Measurements from ENCODE around the gene NARS2. TPM values are rescaled to one million over a fixed set of nuclear protein-coding genes. Genes with fewer than 3 reads are reported as not detected.

The NARS2 gene
- total and polyA plus RNA-seq, 5 experiments from 2014 or later: 9.8 to 17.9 (median 16.1) TPM

- Mint-ChIP-seq H3K27me3 (no peaks in the 10 kb centered on the region), H3K36me3 (peaks cover 0 to 4% (median 0%) of the 10 kb centered on the region in 3 donors), H3K27ac (no peak overlapping the region), H3K4me1 (peaks cover 10 to 28% (median 11%) of the 10 kb centered on the region in 4 donors), H3K9me3 (no peaks in the 10 kb centered on the region), H3K4me3 (no peak overlapping the region)
- POLR2A ChIA-PET: no interaction called here
- DNase-seq (no peak), ATAC-seq (no peak)
These were observed 74.7 kb downstream of the NARS2 start for GRCh38 chr11:78499971-78500370.

DNA sequence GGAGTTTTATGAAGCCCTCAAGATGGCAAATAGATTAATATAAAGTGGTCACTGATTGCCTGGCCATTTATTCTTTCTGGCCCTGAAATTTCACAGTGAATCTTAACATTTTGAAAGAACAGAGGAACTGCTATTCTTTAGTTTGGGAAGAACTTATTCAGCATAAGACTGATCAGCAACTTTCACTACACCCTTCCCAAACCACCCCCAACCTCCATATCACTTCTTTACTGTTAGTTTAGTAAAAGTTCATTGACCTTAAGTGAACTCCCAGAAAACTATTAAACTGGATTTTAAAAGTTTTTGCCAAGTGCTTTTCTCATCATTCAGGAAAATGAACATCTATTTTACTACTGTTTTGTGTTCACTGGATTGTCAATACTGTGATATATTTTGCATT lies 77.4 kb downstream of the NARS2 start:
- no peak for DNase-seq
- H3K27me3 Mint-ChIP-seq: no peaks in the 10 kb centered on the region
- no peak overlapping the region for H3K4me3 Mint-ChIP-seq
- POLR2A ChIA-PET: no interaction called here
- no peaks in the 10 kb centered on the region for H3K9me3 Mint-ChIP-seq
- no peak for ATAC-seq
- no peak overlapping the region for H3K27ac Mint-ChIP-seq
- H3K4me1 Mint-ChIP-seq: peaks cover 0 to 14% (median 6%) of the 10 kb centered on the region in 4 donors
- peaks cover 0 to 10% (median 7%) of the 10 kb centered on the region in 3 donors for H3K36me3 Mint-ChIP-seq

GRCh38 chr11:78493413-78493975 lies 81.2 kb downstream of the NARS2 start:
- DNase-seq (no peak), ATAC-seq (no peak)
- POLR2A ChIA-PET: no interaction called here
- Mint-ChIP-seq H3K36me3 (peaks cover 0 to 36% (median 21%) of the 10 kb centered on the region in 3 donors), H3K4me1 (peaks cover 0 to 14% (median 6%) of the 10 kb centered on the region in 4 donors), H3K27ac (no peak overlapping the region), H3K27me3 (no peaks in the 10 kb centered on the region), H3K9me3 (no peaks in the 10 kb centered on the region), H3K4me3 (no peak overlapping the region)

- POLR2A ChIA-PET: no interaction called here
- Mint-ChIP-seq H3K4me1 (peaks cover 0 to 14% (median 4%) of the 10 kb centered on the region in 4 donors), H3K4me3 (no peak overlapping the region), H3K27me3 (no peaks in the 10 kb centered on the region), H3K36me3 (peaks cover 0 to 41% (median 26%) of the 10 kb centered on the region in 3 donors), H3K9me3 (no peaks in the 10 kb centered on the region), H3K27ac (no peak overlapping the region)
- no peak for DNase-seq
- ATAC-seq: no peak
These were observed 81.7 kb downstream of the NARS2 start for GRCh38 chr11:78492973-78493372.

DNA sequence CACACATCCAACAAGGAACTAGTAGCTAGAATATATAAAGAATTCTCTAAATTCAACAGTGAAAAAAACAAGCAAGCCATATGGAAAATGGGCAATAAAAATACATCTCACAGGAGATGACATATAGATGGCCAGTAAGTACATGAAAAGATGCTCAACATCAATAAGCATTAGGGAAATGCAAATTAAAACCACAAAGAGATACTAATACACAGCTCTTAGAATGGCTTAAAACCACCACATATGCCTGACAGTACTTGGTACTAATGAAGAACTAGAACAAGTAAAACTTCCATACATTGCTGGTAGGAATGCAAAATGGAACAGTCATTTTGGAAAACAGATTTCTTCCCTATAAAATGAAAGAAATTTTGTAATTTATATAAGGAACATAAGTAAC lies 85.5 kb downstream of the NARS2 start:
- H3K27me3 Mint-ChIP-seq: no peaks in the 10 kb centered on the region
- no peak for DNase-seq
- H3K4me1 Mint-ChIP-seq: peaks cover 0 to 4% (median 0%) of the 10 kb centered on the region in 4 donors
- POLR2A ChIA-PET: no interaction called here
- ATAC-seq: no peak
- peaks cover 9 to 72% (median 55%) of the 10 kb centered on the region in 3 donors for H3K36me3 Mint-ChIP-seq
- no peak overlapping the region for H3K27ac Mint-ChIP-seq
- H3K9me3 Mint-ChIP-seq: peaks cover 0 to 3% (median 0%) of the 10 kb centered on the region in 9 donors
- H3K4me3 Mint-ChIP-seq: no peak overlapping the region

DNA sequence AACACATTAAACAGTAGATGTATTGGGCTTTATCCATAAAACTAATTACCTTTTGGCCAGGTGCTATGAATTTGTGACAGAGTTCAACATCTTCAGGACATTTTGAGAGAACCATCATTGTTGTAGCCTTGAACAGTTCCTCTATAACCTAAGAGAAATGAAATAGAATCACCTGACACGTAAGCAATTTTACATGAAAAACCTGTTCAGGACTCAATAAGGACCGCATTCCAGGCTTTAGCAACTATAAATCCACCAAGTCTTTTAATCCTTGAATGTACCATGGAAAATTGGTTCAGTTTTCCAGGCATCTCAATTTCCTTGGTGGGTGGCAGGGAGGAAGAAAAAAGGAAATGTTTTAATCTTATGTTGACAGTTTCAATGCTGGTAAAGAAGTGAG lies 96.1 kb downstream of the NARS2 start:
- Mint-ChIP-seq H3K4me3 (no peak overlapping the region), H3K9me3 (no peaks in the 10 kb centered on the region), H3K4me1 (peaks cover 0 to 9% (median 2%) of the 10 kb centered on the region in 4 donors), H3K27ac (peak overlapping the region in 1 of 10 donors; percentile 47), H3K27me3 (no peaks in the 10 kb centered on the region), H3K36me3 (peaks cover 15 to 61% (median 34%) of the 10 kb centered on the region in 3 donors)
- no peak for DNase-seq
- no peak for ATAC-seq
- POLR2A ChIA-PET: no interaction called here

DNA sequence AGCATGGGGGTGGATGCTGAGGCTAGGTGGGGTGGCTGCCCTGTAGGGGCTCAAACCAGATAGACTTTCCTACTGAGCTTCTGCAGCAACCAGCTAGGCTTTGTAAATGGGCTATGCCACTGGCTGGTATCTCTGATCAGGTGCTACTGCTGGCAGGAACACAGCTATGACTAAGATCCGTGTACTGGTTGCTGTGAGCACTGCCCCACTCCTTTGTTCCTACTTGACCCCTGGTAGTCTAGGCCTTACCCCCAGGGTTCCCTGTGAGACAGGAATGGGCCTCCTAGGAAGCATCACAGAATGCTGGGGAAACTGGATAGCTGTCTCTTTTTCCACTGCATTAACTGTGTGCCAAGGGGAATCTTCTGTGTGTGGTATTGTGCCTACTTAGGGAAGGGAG lies 98.6 kb downstream of the NARS2 start:
- no peaks in the 10 kb centered on the region for H3K4me1 Mint-ChIP-seq
- H3K9me3 Mint-ChIP-seq: peaks cover 0 to 8% (median 0%) of the 10 kb centered on the region in 9 donors
- peaks cover 30 to 64% (median 50%) of the 10 kb centered on the region in 3 donors for H3K36me3 Mint-ChIP-seq
- no peaks in the 10 kb centered on the region for H3K27me3 Mint-ChIP-seq
- POLR2A ChIA-PET: no interaction called here
- ATAC-seq: no peak
- no peak overlapping the region for H3K27ac Mint-ChIP-seq
- no peak for DNase-seq
- H3K4me3 Mint-ChIP-seq: no peak overlapping the region

DNA sequence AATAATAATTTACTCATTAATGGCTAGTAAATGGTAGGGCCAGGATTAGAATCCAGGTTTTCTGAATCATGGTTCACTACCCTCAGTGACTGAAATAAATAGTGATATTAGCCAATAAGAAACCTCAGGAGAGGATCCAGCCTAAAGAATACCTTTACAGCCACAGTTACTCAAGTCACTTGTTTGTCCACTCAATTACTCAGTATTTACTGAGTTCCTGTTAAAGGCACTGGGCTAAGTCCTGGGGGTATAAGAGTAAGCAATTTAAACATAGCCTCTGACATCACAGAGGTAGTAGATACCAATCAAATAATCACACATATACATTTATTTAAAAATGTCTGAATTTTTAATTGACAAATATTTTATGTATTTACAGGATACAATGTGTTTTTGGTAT lies 100.2 kb downstream of the NARS2 start:
- Mint-ChIP-seq H3K4me3 (no peak overlapping the region), H3K27ac (no peak overlapping the region), H3K9me3 (peaks cover 0 to 8% (median 0%) of the 10 kb centered on the region in 9 donors)

GRCh38 chr11:78472905-78473304 lies 101.8 kb downstream of the NARS2 start:
- POLR2A ChIA-PET: no interaction called here
- DNase-seq (no peak), ATAC-seq (no peak)
- Mint-ChIP-seq H3K27me3 (no peaks in the 10 kb centered on the region), H3K4me1 (peaks cover 0 to 5% (median 2%) of the 10 kb centered on the region in 4 donors), H3K36me3 (peaks cover 29 to 53% (median 48%) of the 10 kb centered on the region in 3 donors), H3K27ac (no peak overlapping the region), H3K4me3 (no peak overlapping the region), H3K9me3 (peaks cover 0 to 8% (median 0%) of the 10 kb centered on the region in 9 donors)

More for the DNA sequence above, 100.2 kb downstream of the NARS2 start:
- peaks cover 30 to 58% (median 48%) of the 10 kb centered on the region in 3 donors for H3K36me3 Mint-ChIP-seq
- no peak for ATAC-seq
- POLR2A ChIA-PET: no interaction called here
- no peak for DNase-seq
- no peaks in the 10 kb centered on the region for H3K27me3 Mint-ChIP-seq
- peaks cover 0 to 5% (median 1%) of the 10 kb centered on the region in 4 donors for H3K4me1 Mint-ChIP-seq

DNA sequence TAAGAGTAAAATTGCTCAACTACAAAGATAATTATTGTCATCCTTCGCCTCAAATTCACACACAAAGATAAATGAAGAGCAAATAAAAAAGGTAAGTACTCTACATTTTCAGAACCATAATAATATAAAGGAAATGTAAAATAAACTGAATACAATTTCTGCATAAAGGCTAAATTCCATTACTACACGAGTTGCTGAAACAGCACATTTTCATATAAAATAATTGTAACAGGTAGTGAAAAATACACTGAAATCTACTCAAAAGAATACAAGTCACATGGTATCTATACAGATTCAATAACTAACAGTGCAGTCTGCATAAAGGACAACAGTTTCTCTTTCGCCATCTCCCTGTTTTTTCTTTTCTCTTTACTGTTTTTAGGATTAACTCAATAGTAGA lies 102.3 kb downstream of the NARS2 start:
- Mint-ChIP-seq H3K9me3 (peaks cover 0 to 8% (median 0%) of the 10 kb centered on the region in 9 donors), H3K27me3 (no peaks in the 10 kb centered on the region), H3K36me3 (peaks cover 24 to 52% (median 44%) of the 10 kb centered on the region in 3 donors), H3K4me1 (peaks cover 0 to 5% (median 3%) of the 10 kb centered on the region in 4 donors), H3K4me3 (no peak overlapping the region), H3K27ac (no peak overlapping the region)
- POLR2A ChIA-PET: no interaction called here
- DNase-seq (no peak), ATAC-seq (no peak)

GRCh38 chr11:78470861-78471442 lies 103.7 kb downstream of the NARS2 start:
- Mint-ChIP-seq H3K9me3 (peaks cover 0 to 8% (median 0%) of the 10 kb centered on the region in 9 donors), H3K4me1 (peaks cover under 1 to 10% (median 7%) of the 10 kb centered on the region in 4 donors), H3K36me3 (peaks cover 15 to 45% (median 32%) of the 10 kb centered on the region in 3 donors), H3K27me3 (no peaks in the 10 kb centered on the region), H3K4me3 (no peak overlapping the region), H3K27ac (no peak overlapping the region)
- no peak for ATAC-seq
- no peak for DNase-seq
- POLR2A ChIA-PET: interaction anchor here (0.7 kb wide), 1 partner anchor 34 kb away, joined by 3 read pairs; no protein-coding TSS in a partner anchor

- no peak for ATAC-seq
- peak overlapping the region in 6 of 10 donors; percentile 5 to 41 (median 21) for H3K27ac Mint-ChIP-seq
- POLR2A ChIA-PET: no interaction called here
- H3K4me3 Mint-ChIP-seq: no peak overlapping the region
- H3K27me3 Mint-ChIP-seq: no peaks in the 10 kb centered on the region
- peaks cover 0 to 8% (median 0%) of the 10 kb centered on the region in 9 donors for H3K9me3 Mint-ChIP-seq
- peaks cover 15 to 46% (median 27%) of the 10 kb centered on the region in 3 donors for H3K36me3 Mint-ChIP-seq
- no peak for DNase-seq
- peaks cover 7 to 17% (median 16%) of the 10 kb centered on the region in 4 donors for H3K4me1 Mint-ChIP-seq
These were observed 104.8 kb downstream of the NARS2 start for GRCh38 chr11:78469896-78470295.

GRCh38 chr11:78467931-78468330 lies 106.7 kb downstream of the NARS2 start:
- Mint-ChIP-seq H3K9me3 (peaks cover 0 to 8% (median 0%) of the 10 kb centered on the region in 9 donors), H3K36me3 (peaks cover 11 to 43% (median 25%) of the 10 kb centered on the region in 3 donors), H3K4me3 (no peak overlapping the region), H3K27me3 (no peaks in the 10 kb centered on the region), H3K27ac (no peak overlapping the region), H3K4me1 (peaks cover 9 to 29% (median 27%) of the 10 kb centered on the region in 4 donors)
- ATAC-seq (no peak), DNase-seq (no peak)
- POLR2A ChIA-PET: no interaction called here

Measured in naive thymus-derived CD8-positive, alpha-beta T cell (primary cell).